HG02840 (cell line): ENCODE measurements around the gene FBXW10.
"Not testable (repeated sequence)": the region's sequence is repeated elsewhere in the genome, so short reads cannot be mapped to it uniquely, and the experiment has no call there.

Experiments used
- ATAC-seq: cut with Tn5 transposase; IDR thresholded peaks from one replicate; pipeline ENCODE4 v1.9.1; 2021; ENCODE audit warnings: mild to moderate bottlenecking, moderate library complexity, moderate number of reproducible peaks; ENCODE audit not compliant: unreplicated experiment, low FRiP score

FBXW10 gene

DNA sequence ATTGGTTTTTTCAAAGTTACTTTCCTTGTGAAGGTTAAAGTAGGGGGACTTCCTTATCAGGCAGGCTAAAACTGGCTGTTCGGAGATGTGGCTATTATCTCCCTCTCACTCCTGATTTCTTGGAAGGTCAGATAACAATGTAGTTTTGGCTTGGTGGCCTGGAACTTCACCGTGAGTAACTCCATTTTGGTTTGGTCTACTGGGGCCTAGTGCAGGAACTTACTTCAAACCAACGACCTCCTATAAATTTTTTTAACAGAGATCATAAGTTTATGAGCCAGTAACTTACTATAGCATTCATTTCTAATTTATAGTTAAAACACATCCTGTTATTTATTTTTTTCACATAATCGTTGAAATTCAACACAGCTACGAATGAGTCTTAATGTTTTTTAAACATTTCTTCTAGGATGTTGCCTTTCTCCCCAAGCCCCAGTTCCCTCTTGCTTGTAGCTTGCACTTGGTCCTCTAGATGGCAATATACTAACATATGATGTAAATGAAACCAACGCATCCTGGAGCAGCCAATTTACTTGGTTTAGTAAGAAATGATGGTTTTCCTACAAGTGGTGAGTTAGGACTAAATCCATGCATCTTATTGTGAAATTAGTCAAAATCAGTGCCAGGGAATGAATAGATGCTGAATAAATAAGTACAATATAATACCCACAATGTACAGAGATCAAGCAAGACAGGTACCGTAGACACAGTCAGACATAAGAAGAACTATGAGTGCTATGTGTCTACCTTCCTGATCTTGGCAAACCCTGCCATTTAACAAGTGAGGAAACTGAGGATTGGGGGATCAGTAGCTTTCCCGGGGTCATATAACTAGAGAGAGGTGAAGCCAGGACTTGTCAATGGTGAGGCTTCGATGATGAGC lies 72.9 kb downstream of the FBXW10 start:
- ATAC-seq, result not testable (repeated sequence)

DNA sequence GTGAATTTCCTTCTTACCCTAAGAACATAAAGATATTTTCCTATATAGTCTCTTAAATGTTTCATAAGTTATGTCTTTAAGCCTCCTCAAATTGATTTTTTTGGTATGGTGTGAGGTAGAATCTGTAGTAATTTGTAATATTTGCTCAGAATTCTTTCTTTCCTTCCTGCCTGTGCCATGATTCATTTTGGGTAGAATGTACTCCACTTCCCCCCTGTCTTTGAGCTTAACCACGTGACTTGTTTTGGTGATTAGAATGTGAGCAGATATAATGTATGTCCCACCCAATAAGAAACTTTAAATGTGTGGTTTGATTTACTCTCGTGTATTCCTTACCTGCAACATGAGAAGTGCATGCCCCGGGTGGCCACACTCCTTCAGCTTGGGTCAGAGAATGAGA lies 77.6 kb downstream of the FBXW10 start:
- ATAC-seq, result not testable (repeated sequence)

DNA sequence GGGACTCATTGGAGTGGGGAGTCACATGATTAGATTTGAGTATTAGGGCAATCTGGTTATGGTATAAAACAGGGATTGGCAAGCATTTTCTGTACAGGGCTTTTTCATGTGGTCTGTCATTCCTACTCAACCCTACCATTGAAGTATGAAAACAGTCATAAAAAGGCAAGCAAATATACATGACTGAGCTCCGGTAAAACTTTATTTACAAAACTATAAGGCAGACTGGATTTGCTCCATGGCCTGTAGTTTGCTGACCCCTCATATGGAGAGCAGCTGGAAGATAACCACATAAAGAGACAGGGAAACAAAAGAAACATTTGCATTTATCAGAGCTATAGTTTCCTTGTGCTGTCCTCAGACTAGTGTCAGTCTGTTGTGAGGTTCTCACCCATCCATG lies 83.8 kb downstream of the FBXW10 start:
- ATAC-seq, result not testable (repeated sequence)
